ENCODE results near the gene CTBS.

Gene CTBS

DNA sequence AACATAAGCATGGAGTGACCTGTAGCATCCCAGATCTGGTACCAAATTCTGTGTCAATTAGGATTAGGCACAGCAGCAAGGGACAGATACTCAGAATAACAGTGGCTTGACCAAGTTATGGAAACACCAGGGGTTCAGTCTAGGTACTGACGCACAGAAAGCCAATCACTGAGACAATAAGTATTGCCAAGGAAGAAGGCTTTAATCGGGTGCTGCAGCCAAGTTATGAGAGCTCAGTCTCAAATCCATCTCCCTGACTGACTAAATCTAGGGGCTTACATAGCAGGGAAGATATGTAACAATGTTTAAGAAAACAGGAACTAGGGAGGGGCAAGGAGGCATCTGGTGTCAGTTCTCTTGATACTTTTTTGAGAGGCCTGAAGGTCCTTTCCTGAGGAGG lies 39.6 kb upstream of the CTBS start:
- H3K4me2 ChIP-seq (ENCODE audit: low read length) = no peak overlapping the region
- H3K4me3 ChIP-seq (ENCODE audit: low read depth, low read length, poor library complexity, severe bottlenecking) = no peak overlapping the region
- no peaks in the 10 kb centered on the region for H3F3A ChIP-seq (ENCODE audit: insufficient read depth, low read length)
- peaks cover 14% of the 10 kb centered on the region for H3K9me3 ChIP-seq (ENCODE audit: low read length)
- H2AFZ ChIP-seq (ENCODE audit: low read length) = no peak overlapping the region
- no peaks in the 10 kb centered on the region for H3K4me1 ChIP-seq (ENCODE audit: insufficient read depth, low read length, severe bottlenecking)
- H3K27me3 ChIP-seq (ENCODE audit: insufficient read depth, low read length) = 0 out of 2 replicates have a peak, but pooled peaks cover 4% of the 10 kb centered on the region
- H3K27ac ChIP-seq (ENCODE audit: low read depth, low read length, poor library complexity, severe bottlenecking) = no peak overlapping the region
- no peak for TF ChIP-seq EZH2 (IDR thresholded peaks at IDR 0.05; ENCODE audit: borderline replicate concordance, low read length)
- TF ChIP-seq, protein P1, sequence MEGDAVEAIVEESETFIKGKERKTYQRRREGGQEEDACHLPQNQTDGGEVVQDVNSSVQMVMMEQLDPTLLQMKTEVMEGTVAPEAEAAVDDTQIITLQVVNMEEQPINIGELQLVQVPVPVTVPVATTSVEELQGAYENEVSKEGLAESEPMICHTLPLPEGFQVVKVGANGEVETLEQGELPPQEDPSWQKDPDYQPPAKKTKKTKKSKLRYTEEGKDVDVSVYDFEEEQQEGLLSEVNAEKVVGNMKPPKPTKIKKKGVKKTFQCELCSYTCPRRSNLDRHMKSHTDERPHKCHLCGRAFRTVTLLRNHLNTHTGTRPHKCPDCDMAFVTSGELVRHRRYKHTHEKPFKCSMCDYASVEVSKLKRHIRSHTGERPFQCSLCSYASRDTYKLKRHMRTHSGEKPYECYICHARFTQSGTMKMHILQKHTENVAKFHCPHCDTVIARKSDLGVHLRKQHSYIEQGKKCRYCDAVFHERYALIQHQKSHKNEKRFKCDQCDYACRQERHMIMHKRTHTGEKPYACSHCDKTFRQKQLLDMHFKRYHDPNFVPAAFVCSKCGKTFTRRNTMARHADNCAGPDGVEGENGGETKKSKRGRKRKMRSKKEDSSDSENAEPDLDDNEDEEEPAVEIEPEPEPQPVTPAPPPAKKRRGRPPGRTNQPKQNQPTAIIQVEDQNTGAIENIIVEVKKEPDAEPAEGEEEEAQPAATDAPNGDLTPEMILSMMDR (IDR thresholded peaks at IDR 0.05; ENCODE audit: low read length) = no peak
- H3K9ac ChIP-seq (ENCODE audit: low read length) = no peak overlapping the region
- no peaks in the 10 kb centered on the region for H4K20me1 ChIP-seq (ENCODE audit: insufficient read depth, low read length)
- no peaks in the 10 kb centered on the region for H3K79me2 ChIP-seq (ENCODE audit: insufficient read depth, low read length)
- no peaks in the 10 kb centered on the region; the same call in 1 of the 2 replicates for H3K36me3 ChIP-seq (ENCODE audit: insufficient read depth, low read length)
- H3K9me2 ChIP-seq (ENCODE audit: low read depth, low read length) = no peaks in the 10 kb centered on the region

DNA sequence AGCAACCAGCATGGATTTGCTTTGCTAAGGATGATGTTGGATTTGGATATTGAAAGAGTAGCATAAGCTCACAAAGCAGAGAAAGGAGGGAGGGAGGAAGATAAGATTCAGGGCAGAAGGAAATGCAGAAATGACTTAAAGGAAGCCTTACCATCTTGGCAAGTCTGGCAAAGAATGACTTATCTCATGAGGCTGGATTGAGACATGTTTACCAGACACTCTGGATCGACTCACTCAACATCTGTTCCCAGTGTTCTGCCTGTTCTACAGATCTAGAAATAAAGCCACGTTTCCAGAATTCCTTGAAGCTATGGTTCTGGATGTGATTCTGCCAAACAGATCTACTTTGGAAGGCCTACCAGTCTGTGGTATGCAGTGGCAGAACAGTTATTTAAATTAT lies 38.8 kb upstream of the CTBS start:
- no peak overlapping the region for H3K4me3 ChIP-seq (ENCODE audit: low read depth, low read length, poor library complexity, severe bottlenecking)
- no peak overlapping the region for H3K9ac ChIP-seq (ENCODE audit: low read length)
- H3K27me3 ChIP-seq (ENCODE audit: insufficient read depth, low read length) = 0 out of 2 replicates have a peak, but pooled peaks cover 4% of the 10 kb centered on the region
- no peaks in the 10 kb centered on the region; the same call in 1 of the 2 replicates for H3K36me3 ChIP-seq (ENCODE audit: insufficient read depth, low read length)
- no peaks in the 10 kb centered on the region for H3K4me1 ChIP-seq (ENCODE audit: insufficient read depth, low read length, severe bottlenecking)
- H3K79me2 ChIP-seq (ENCODE audit: insufficient read depth, low read length) = no peaks in the 10 kb centered on the region
- no peak overlapping the region for H3K27ac ChIP-seq (ENCODE audit: low read depth, low read length, poor library complexity, severe bottlenecking)
- no peak overlapping the region for H3K4me2 ChIP-seq (ENCODE audit: low read length)
- H2AFZ ChIP-seq (ENCODE audit: low read length) = no peak overlapping the region
- H3K9me2 ChIP-seq (ENCODE audit: low read depth, low read length) = no peaks in the 10 kb centered on the region
- TF ChIP-seq, protein P1 (IDR thresholded peaks at IDR 0.05; ENCODE audit: low read length) = no peak
- no peak for TF ChIP-seq EZH2 (IDR thresholded peaks at IDR 0.05; ENCODE audit: borderline replicate concordance, low read length)
- peaks cover 14% of the 10 kb centered on the region for H3K9me3 ChIP-seq (ENCODE audit: low read length)
- H4K20me1 ChIP-seq (ENCODE audit: insufficient read depth, low read length) = no peaks in the 10 kb centered on the region
- H3F3A ChIP-seq (ENCODE audit: insufficient read depth, low read length) = no peaks in the 10 kb centered on the region

DNA sequence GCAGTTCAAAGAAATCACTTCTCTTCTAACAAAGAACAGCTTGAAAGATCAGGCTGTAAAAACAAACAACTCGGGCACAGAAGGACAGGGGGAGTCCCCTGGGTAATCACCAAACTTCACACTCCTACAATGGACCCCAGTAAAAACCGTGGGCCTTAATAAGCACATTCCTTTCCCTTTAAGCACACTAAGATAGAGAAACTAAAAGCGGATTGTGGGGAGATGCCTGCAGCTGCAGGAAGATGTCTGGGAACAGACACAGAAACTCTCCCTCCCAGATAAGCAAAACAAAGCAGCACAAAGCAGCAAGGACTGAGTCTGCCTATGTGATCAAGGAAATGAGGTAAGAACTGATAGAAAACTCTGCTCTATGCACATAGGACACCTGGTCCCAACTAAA lies 37.6 kb upstream of the CTBS start:
- Histone ChIP-seq H3K4me2 (ENCODE audit: low read length) (no peak overlapping the region), H3K9ac (ENCODE audit: low read length) (no peak overlapping the region), H3F3A (ENCODE audit: insufficient read depth, low read length) (no peaks in the 10 kb centered on the region), H3K9me2 (ENCODE audit: low read depth, low read length) (no peaks in the 10 kb centered on the region), H3K4me1 (ENCODE audit: insufficient read depth, low read length, severe bottlenecking) (no peaks in the 10 kb centered on the region), H2AFZ (ENCODE audit: low read length) (no peak overlapping the region), H4K20me1 (ENCODE audit: insufficient read depth, low read length) (no peaks in the 10 kb centered on the region), H3K4me3 (ENCODE audit: low read depth, low read length, poor library complexity, severe bottlenecking) (no peak overlapping the region), H3K79me2 (ENCODE audit: insufficient read depth, low read length) (no peaks in the 10 kb centered on the region), H3K27me3 (ENCODE audit: insufficient read depth, low read length) (0 out of 2 replicates have a peak, but pooled peaks cover 4% of the 10 kb centered on the region), H3K27ac (ENCODE audit: low read depth, low read length, poor library complexity, severe bottlenecking) (no peak overlapping the region), H3K9me3 (ENCODE audit: low read length) (peaks cover 14% of the 10 kb centered on the region), H3K36me3 (ENCODE audit: insufficient read depth, low read length) (no peaks in the 10 kb centered on the region; the same call in 1 of the 2 replicates)
- TF ChIP-seq, protein P1 (IDR thresholded peaks at IDR 0.05; ENCODE audit: low read length) = no peak
- no peak for TF ChIP-seq EZH2 (IDR thresholded peaks at IDR 0.05; ENCODE audit: borderline replicate concordance, low read length)

All from OCI-LY1 (cell line).